HG02938 (cell line): ENCODE measurements around the gene VRTN.
"Not testable (repeated sequence)": the region's sequence is repeated elsewhere in the genome, so short reads cannot be mapped to it uniquely, and the experiment has no call there.

Experiments used
- ATAC-seq: cut with Tn5 transposase; IDR thresholded peaks from one replicate; pipeline ENCODE4 v1.9.1; 2021; ENCODE audit warnings: mild to moderate bottlenecking, moderate library complexity; ENCODE audit not compliant: unreplicated experiment

Gene VRTN

GRCh38 chr14:74348241-74348734, at the start of gene VRTN:
Gene VRTN (plus strand): TSS chr14:74348471. CDS start chr14:74356784, 8,313 bp downstream.
- ATAC-seq, result no peak

- ATAC-seq, result no peak
Measured at GRCh38 chr14:74299061-74299545, 49.2 kb upstream of the VRTN start.

- no peak for ATAC-seq
Measured at GRCh38 chr14:74301594-74302151, 46.6 kb upstream of the VRTN start.

- peak; percentile 56 for ATAC-seq
Measured at GRCh38 chr14:74302152-74302628, 46.1 kb upstream of the VRTN start.

- ATAC-seq, result peak; percentile 92
Measured at GRCh38 chr14:74302634-74303569, 45.4 kb upstream of the VRTN start, which contains the start of gene ABCD4. Gene ABCD4 (minus strand): TSS chr14:74302934. CDS start chr14:74302912, 22 bp downstream.

GRCh38 chr14:74308695-74309094, 39.6 kb upstream of the VRTN start:
- ATAC-seq, result no peak

- ATAC-seq, result no peak
Measured at GRCh38 chr14:74309125-74310022, 38.9 kb upstream of the VRTN start.

GRCh38 chr14:74312161-74312560, 36.1 kb upstream of the VRTN start:
- ATAC-seq, result no peak

- no peak for ATAC-seq
Measured at GRCh38 chr14:74313601-74314000, 34.7 kb upstream of the VRTN start.

- no peak for ATAC-seq
Measured at GRCh38 chr14:74314576-74314975, 33.7 kb upstream of the VRTN start.

GRCh38 chr14:74324931-74325361, 23.3 kb upstream of the VRTN start:
- no peak for ATAC-seq

- no peak for ATAC-seq
Measured at GRCh38 chr14:74325446-74325845, 22.8 kb upstream of the VRTN start.

GRCh38 chr14:74326369-74327152, 21.7 kb upstream of the VRTN start:
- no peak for ATAC-seq

- not testable (repeated sequence) for ATAC-seq
Measured at GRCh38 chr14:74329950-74330552, 18.2 kb upstream of the VRTN start.

- no peak for ATAC-seq
Measured at GRCh38 chr14:74333909-74334308, 14.4 kb upstream of the VRTN start.

GRCh38 chr14:74346341-74346740, 1.9 kb upstream of the VRTN start:
- no peak for ATAC-seq

GRCh38 chr14:74347097-74347794, 1.0 kb upstream of the VRTN start:
- no peak for ATAC-seq

GRCh38 chr14:74347795-74348100, 523 bp upstream of the VRTN start:
- ATAC-seq, result no peak
